Testis (tissue), 3 donors: ENCODE results near the gene CTDNEP1. TPM values are rescaled to one million over a fixed set of nuclear protein-coding genes. Genes with fewer than 3 reads are reported as not detected.
"Not testable (repeated sequence)": the region's sequence is repeated elsewhere in the genome, so short reads cannot be mapped to it uniquely, and the experiment has no call there.

ENCODE experiments used
- DNase-seq: peaks from one replicate; pipeline ENCODE4 v3.0.0-alpha.2; 2019
- H3K27ac ChIP-seq, 2 donors: fragments of 200-600 bp; sonication (generic); one replicate each; pipeline ENCODE4 v1.5.1; 2019
- H3K27me3 ChIP-seq: fragments of 200-600 bp; sonication (generic); one replicate; pipeline ENCODE4 v1.5.1; 2019
- H3K36me3 ChIP-seq: fragments of 200-600 bp; sonication (generic); one replicate; pipeline ENCODE4 v1.5.1; 2017; ENCODE audit warnings: low read depth; ENCODE audit errors: missing control alignments
- H3K4me1 ChIP-seq: fragments of 200-600 bp; sonication (generic); one replicate; pipeline ENCODE4 v1.5.1; 2019
- H3K4me3 ChIP-seq, 2 donors: fragments of 200-600 bp; sonication (generic); one replicate each; pipeline ENCODE4 v1.5.1; 2017 to 2019
- H3K9me3 ChIP-seq: fragments of 200-600 bp; sonication (generic); one replicate; pipeline ENCODE4 v1.5.1; 2017
- POLR2A ChIP-seq: fragments of 450-650 bp; IDR thresholded peaks from one replicate; pipeline ENCODE4 v1.6.1; 2017; ENCODE audit warnings: antibody characterized with exemption, mild to moderate bottlenecking, moderate library complexity
- WGBS, 2 donors: methylation state at CpG; one replicate each; pipeline ENCODE4 v1.1.5; 2018; 5-methylcytosine and 5-hydroxymethylcytosine counted together
- intact Hi-C: fragments of 100-400 bp; cut with DNase I; formaldehyde crosslinking; loops from one replicate; pipeline ENCODE4 v1.15.1; 2023; ENCODE audit warnings: low total_unique reads
- polyA plus RNA-seq: library from polyadenylated mRNA; stranded (reverse); fragments of 350-450 nt; fragmentation: Illumina TruSeq; extraction: RNeasy Lipid Tissue Mini Kit (QIAGEN cat#74804); gene quantifications from one replicate; pipeline ENCODE4 v1.2.3, GENCODE V29; 2014; ENCODE audit warnings: low read depth, low replicate concordance; ENCODE audit not compliant: insufficient read depth
- total RNA-seq, 2 donors: library from RNA; depleted of rRNA; stranded (reverse); fragments of >200 nt; gene quantifications; one replicate each; pipeline ENCODE4 v1.2.3, GENCODE V29; 2016
- TF ChIP-seq, protein P1 (sequence below), 3 experiments: fragments of 450-650 bp in 2 of 3; fragments of 200-600 bp in 1 of 3; sonication (generic) in 1 of 3; IDR thresholded peaks; one replicate each; pipeline ENCODE4 v1.5.1; 2016 to 2019; ENCODE audit warnings: antibody characterized with exemption in 3 of 3, mild to moderate bottlenecking in 2 of 3, moderate library complexity in 1 of 3

CTDNEP1 gene
- total and polyA plus RNA-seq, 3 donors from 2014 or later: 86.4 to 138 (median 94.0) TPM

DNA sequence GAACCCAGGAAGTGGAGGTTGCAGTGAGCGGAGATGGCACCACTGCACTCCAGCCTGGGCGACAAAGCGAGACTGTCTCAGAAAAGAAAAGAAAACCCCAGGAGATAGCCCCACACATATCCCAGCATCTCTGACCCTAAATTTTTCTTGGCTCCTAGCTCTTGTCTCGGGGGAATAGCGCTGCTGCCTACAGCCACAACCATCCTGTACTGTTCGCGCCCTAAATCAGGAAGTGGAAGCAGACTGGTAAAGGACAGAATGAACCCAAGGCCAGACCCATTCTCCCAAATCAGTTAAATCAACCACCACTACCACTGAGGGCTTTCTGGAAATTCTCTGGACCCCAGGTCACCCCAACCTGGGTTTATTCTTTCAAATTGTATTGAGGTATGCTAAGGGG is 1.7 kb downstream of the CTDNEP1 start:
- 73 to 84% methylated on average over 7 of the region's 7 CpGs for whole genome bisulfite sequencing, 2 donors
- intact Hi-C loops: no loop called here
- Histone ChIP-seq H3K4me1 (peaks cover 26% of the 10 kb centered on the region), H3K9me3 (no peaks in the 10 kb centered on the region), H3K27me3 (no peaks in the 10 kb centered on the region), H3K4me3 (no peak overlapping the region), H3K36me3 (no peaks in the 10 kb centered on the region), H3K27ac (no peak overlapping the region)
- no peak for DNase-seq
- TF ChIP-seq, protein P1, sequence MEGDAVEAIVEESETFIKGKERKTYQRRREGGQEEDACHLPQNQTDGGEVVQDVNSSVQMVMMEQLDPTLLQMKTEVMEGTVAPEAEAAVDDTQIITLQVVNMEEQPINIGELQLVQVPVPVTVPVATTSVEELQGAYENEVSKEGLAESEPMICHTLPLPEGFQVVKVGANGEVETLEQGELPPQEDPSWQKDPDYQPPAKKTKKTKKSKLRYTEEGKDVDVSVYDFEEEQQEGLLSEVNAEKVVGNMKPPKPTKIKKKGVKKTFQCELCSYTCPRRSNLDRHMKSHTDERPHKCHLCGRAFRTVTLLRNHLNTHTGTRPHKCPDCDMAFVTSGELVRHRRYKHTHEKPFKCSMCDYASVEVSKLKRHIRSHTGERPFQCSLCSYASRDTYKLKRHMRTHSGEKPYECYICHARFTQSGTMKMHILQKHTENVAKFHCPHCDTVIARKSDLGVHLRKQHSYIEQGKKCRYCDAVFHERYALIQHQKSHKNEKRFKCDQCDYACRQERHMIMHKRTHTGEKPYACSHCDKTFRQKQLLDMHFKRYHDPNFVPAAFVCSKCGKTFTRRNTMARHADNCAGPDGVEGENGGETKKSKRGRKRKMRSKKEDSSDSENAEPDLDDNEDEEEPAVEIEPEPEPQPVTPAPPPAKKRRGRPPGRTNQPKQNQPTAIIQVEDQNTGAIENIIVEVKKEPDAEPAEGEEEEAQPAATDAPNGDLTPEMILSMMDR (IDR thresholded peaks at IDR 0.05): no peak
- no peak for TF ChIP-seq POLR2A

DNA sequence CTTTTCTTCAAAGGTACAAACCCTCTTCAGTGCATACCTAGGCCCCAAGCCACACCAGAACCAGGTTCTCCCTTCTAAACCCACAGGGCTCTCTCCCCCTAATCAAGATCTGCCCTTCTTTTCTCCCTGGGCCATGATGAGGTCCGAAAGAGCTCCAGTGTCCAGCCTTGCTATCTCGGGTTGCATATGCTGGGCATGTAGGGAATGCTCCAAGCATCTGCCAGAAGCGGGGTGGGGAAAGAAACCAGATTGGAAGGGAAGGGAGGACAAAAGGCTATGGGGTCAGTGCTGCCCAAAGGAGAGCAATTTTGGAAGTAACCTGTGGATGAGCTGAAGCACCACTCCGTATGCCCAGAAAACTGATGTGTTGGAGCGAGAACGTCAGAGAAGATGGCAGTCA is 2.3 kb downstream of the CTDNEP1 start:
- H3K27ac ChIP-seq: no peak overlapping the region
- H3K4me1 ChIP-seq: peaks cover 26% of the 10 kb centered on the region
- no peak for DNase-seq
- intact Hi-C loops: no loop called here
- no peaks in the 10 kb centered on the region for H3K36me3 ChIP-seq
- WGBS, 2 donors: 80 to 81% methylated on average over 6 of the region's 6 CpGs
- no peak overlapping the region for H3K4me3 ChIP-seq
- TF ChIP-seq POLR2A: no peak
- TF ChIP-seq, protein P1 (IDR thresholded peaks at IDR 0.05): no peak
- H3K9me3 ChIP-seq: no peaks in the 10 kb centered on the region
- no peaks in the 10 kb centered on the region for H3K27me3 ChIP-seq

- Histone ChIP-seq H3K27ac (no peak overlapping the region), H3K36me3 (no peaks in the 10 kb centered on the region), H3K4me1 (peaks cover 28% of the 10 kb centered on the region), H3K4me3 (no peak overlapping the region), H3K27me3 (no peaks in the 10 kb centered on the region), H3K9me3 (no peaks in the 10 kb centered on the region)
- intact Hi-C loops: no loop called here
- TF ChIP-seq POLR2A: no peak
- TF ChIP-seq, protein P1 (IDR thresholded peaks at IDR 0.05): no peak
- no peak for DNase-seq
- 57 to 67% methylated on average over 4 of the region's 4 CpGs for WGBS, 2 donors
These were observed 2.7 kb downstream of the CTDNEP1 start for GRCh38 chr17:7248796-7249195.

DNA sequence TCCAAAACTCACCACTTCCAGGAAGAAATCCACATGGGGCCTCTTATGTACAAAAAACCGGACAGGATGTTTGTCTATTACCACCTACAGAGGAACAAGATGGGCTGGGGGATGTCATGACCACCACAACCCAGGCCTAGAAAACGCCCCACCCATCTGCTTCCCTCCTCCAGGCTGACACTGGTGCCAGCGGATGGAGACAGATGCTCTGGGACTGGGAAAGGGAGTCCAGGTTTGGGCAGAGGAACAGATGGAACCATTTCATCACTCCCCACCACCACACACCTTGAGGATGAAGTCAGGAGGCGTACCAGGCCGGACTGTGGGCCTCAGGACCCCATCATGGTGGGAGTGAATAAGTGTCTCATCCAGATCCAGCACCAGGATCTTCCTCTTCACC is 4.8 kb downstream of the CTDNEP1 start:
- no peaks in the 10 kb centered on the region for H3K36me3 ChIP-seq
- H3K4me3 ChIP-seq: no peak overlapping the region
- WGBS, 2 donors: 82 to 93% methylated on average over 5 of the region's 5 CpGs
- no peaks in the 10 kb centered on the region for H3K27me3 ChIP-seq
- DNase-seq: no peak
- H3K9me3 ChIP-seq: no peaks in the 10 kb centered on the region
- intact Hi-C loops: no loop called here
- H3K4me1 ChIP-seq: peaks cover 19% of the 10 kb centered on the region
- no peak for TF ChIP-seq POLR2A
- TF ChIP-seq, protein P1 (IDR thresholded peaks at IDR 0.05): no peak
- no peak overlapping the region for H3K27ac ChIP-seq

DNA sequence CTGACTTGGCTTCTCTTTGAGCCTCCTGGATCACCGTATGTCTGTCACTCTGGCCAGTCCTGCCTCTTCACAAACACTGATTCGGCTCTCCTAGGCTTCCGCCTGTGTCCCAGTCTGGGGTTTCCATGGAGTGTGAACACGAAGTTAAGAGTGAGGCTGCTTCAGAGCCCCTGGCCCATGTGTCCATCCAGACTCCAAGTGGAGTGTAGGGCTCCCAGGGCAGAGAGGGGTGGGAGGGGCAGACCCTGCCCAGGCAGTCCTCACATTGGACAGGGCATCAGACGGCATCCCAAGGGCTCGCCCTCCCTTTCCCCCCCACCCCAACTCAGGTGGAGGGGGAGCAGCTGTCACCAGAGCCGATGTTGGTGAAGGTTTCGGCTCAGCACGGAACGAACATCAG is 7.7 kb downstream of the CTDNEP1 start:
- intact Hi-C loops, DNase-seq: not testable (repeated sequence)
- peaks cover 21% of the 10 kb centered on the region for H3K4me1 ChIP-seq

More for the DNA sequence above, 7.7 kb downstream of the CTDNEP1 start:
- H3K27ac ChIP-seq: peak overlapping the region in 1 of 2 donors; percentile 92
- not testable (repeated sequence) for H3K9me3 ChIP-seq, H3K27me3 ChIP-seq, H3K36me3 ChIP-seq
- 54 to 65% methylated on average over 9 of the region's 10 CpGs for WGBS, 2 donors
- H3K4me3 ChIP-seq: peak overlapping the region in 1 of 2 donors; percentile 85
